ENCODE results near the gene NBL1.

GRCh38 chr1:19657511-19657910 is 13.4 kb downstream of the NBL1 start:
- TF ChIP-seq CTCF (conservative IDR thresholded peaks at IDR 0.05) (no peak), EZH2 (IDR thresholded peaks at IDR 0.05; ENCODE audit: low read depth) (no peak)

All from PC-9 (cell line).